CD4-positive, alpha-beta memory T cell (primary cell): ENCODE measurements around the gene PDZRN3. TPM values are rescaled to one million over a fixed set of nuclear protein-coding genes. Genes with fewer than 3 reads are reported as not detected.

Source experiments
- CTCF ChIA-PET: fragments of 350-600 bp; sonication (Branson Sonifier 250); formaldehyde crosslinking; loops from one replicate; lab custom pipeline; 2021; ENCODE audit warnings: inconsistent platforms; ENCODE audit not compliant: partially characterized antibody; lab: Charles Lee
- POLR2A ChIA-PET: fragments of 350-600 bp; sonication (Branson Sonifier 250); formaldehyde crosslinking; loops from one replicate; lab custom pipeline; 2021; ENCODE audit not compliant: partially characterized antibody; lab: Charles Lee
- DNase-seq, 5 donors: peaks; one replicate each; pipeline versions ENCODE4 v3.0.0 to v3.0.0-alpha.2; 2020 to 2022; ENCODE audit warnings: mixed read lengths in 1 of 5
- H3K27ac ChIP-seq: one replicate; pipeline ENCODE4 v1.7.0; 2013; ENCODE audit warnings: low read depth, low read length
- H3K27me3 ChIP-seq: 2 replicates; pipeline ENCODE4 v1.7.0; 2013; ENCODE audit warnings: mild to moderate bottlenecking, low read length, moderate library complexity; ENCODE audit not compliant: insufficient read depth
- H3K36me3 ChIP-seq: 2 replicates; pipeline ENCODE4 v1.7.0; 2013; ENCODE audit warnings: mild to moderate bottlenecking, low read length, moderate library complexity; ENCODE audit not compliant: insufficient read depth
- H3K4me1 ChIP-seq: 2 replicates; pipeline ENCODE4 v1.7.0; 2013; ENCODE audit warnings: mild to moderate bottlenecking, low read length, moderate library complexity; ENCODE audit not compliant: insufficient read depth
- H3K4me3 ChIP-seq, 2 donors: one replicate each; pipeline ENCODE4 v1.7.0; 2013; ENCODE audit warnings: low read length in 2 of 2, mild to moderate bottlenecking in 1 of 2
- H3K9me3 ChIP-seq, 2 donors: one replicate each; pipeline ENCODE4 v1.7.0; 2013; ENCODE audit warnings: low read length in 2 of 2, control low read depth in 1 of 2; ENCODE audit not compliant: control insufficient read depth in 1 of 2
- H3K27ac Mint-ChIP-seq, 7 donors: one replicate each; pipeline ENCODE4 v1.8.0; 2020 to 2021; ENCODE audit warnings: mixed read lengths in 7 of 7, mild to moderate bottlenecking in 6 of 7, inconsistent platforms in 3 of 7, moderate library complexity in 3 of 7
- H3K27me3 Mint-ChIP-seq, 2 donors: one replicate each; pipeline ENCODE4 v1.8.0; 2020 to 2021; ENCODE audit warnings: mixed read lengths in 2 of 2
- H3K36me3 Mint-ChIP-seq, 2 donors: one replicate each; pipeline ENCODE4 v1.8.0; 2020 to 2021; ENCODE audit warnings: mixed read lengths in 2 of 2, inconsistent platforms in 1 of 2, mild to moderate bottlenecking in 1 of 2
- H3K4me1 Mint-ChIP-seq, 4 donors: one replicate each; pipeline ENCODE4 v1.8.0; 2020 to 2021; ENCODE audit warnings: mixed read lengths in 4 of 4, mild to moderate bottlenecking in 1 of 4
- H3K4me3 Mint-ChIP-seq, 8 donors: one replicate each; pipeline ENCODE4 v1.8.0; 2020 to 2021; ENCODE audit warnings: mixed read lengths in 8 of 8, mild to moderate bottlenecking in 7 of 8, moderate library complexity in 6 of 8, inconsistent platforms in 3 of 8
- H3K9me3 Mint-ChIP-seq, 8 donors: one replicate each; pipeline ENCODE4 v1.8.0; 2020 to 2021; ENCODE audit warnings: mixed read lengths in 8 of 8, mild to moderate bottlenecking in 5 of 8, inconsistent platforms in 3 of 8, moderate library complexity in 1 of 8
- intact Hi-C: fragments of 100-400 bp; cut with micrococcal nuclease; formaldehyde crosslinking; loops from one replicate; pipeline ENCODE4 v1.15.1; 2023
- polyA plus RNA-seq, 2 donors: library from polyadenylated mRNA; unstranded; fragments of 300-500 nt; fragmentation: Illumina TruSeq; gene quantifications; one replicate each; pipeline ENCODE4 v1.2.3, GENCODE V29; 2021
- total RNA-seq, 2 experiments: library from RNA; stranded (reverse); gene quantifications; one replicate each; pipeline ENCODE4 v1.2.3, GENCODE V29; 2021

The PDZRN3 gene
- total and polyA plus RNA-seq, 4 experiments from 2014 or later, result not detected

- ChIA-PET CTCF (no interaction called here), POLR2A (no interaction called here)
- H3K4me1 ChIP-seq, result no peaks in the 10 kb centered on the region
- H3K36me3 Mint-ChIP-seq, result peaks cover 0 to 2% of the 10 kb centered on the region in 2 donors
- H3K36me3 ChIP-seq, result no peaks in the 10 kb centered on the region
- no peak overlapping the region for H3K27ac Mint-ChIP-seq
- H3K9me3 Mint-ChIP-seq, result peaks cover 0 to 4% (median 0%) of the 10 kb centered on the region in 8 donors
- no peak overlapping the region for H3K27ac ChIP-seq
- no peaks in the 10 kb centered on the region for H3K4me1 Mint-ChIP-seq
- H3K4me3 Mint-ChIP-seq, result no peak overlapping the region
- no peaks in the 10 kb centered on the region for H3K27me3 ChIP-seq
- no peak overlapping the region for H3K4me3 ChIP-seq
- intact Hi-C loops, result no loop called here
- H3K9me3 ChIP-seq, result no peaks in the 10 kb centered on the region
- DNase-seq, result no peak
- H3K27me3 Mint-ChIP-seq, result no peaks in the 10 kb centered on the region
These were observed 211.1 kb downstream of the PDZRN3 start for GRCh38 chr3:73413619-73414018.

GRCh38 chr3:73411993-73412392 lies 212.7 kb downstream of the PDZRN3 start:
- POLR2A ChIA-PET, result no interaction called here
- DNase-seq, result no peak
- Mint-ChIP-seq H3K27me3 (no peaks in the 10 kb centered on the region), H3K36me3 (peaks cover 0 to 2% of the 10 kb centered on the region in 2 donors), H3K4me1 (no peaks in the 10 kb centered on the region), H3K27ac (no peak overlapping the region), H3K9me3 (peaks cover 0 to 4% (median 0%) of the 10 kb centered on the region in 8 donors), H3K4me3 (no peak overlapping the region)
- H3K9me3 ChIP-seq, result no peaks in the 10 kb centered on the region
- H3K4me3 ChIP-seq, result no peak overlapping the region
- no peaks in the 10 kb centered on the region for H3K27me3 ChIP-seq
- H3K36me3 ChIP-seq, result no peaks in the 10 kb centered on the region
- CTCF ChIA-PET, result no interaction called here
- intact Hi-C loops, result no loop called here
- no peak overlapping the region for H3K27ac ChIP-seq
- H3K4me1 ChIP-seq, result no peaks in the 10 kb centered on the region

- no peak for DNase-seq
- intact Hi-C loops, result no loop called here
- no peak overlapping the region for H3K4me3 Mint-ChIP-seq
- no peak overlapping the region for H3K27ac Mint-ChIP-seq
- no peak overlapping the region for H3K4me3 ChIP-seq
- H3K36me3 ChIP-seq, result no peaks in the 10 kb centered on the region
- POLR2A ChIA-PET, result no interaction called here
- peaks cover 0 to 2% of the 10 kb centered on the region in 2 donors for H3K36me3 Mint-ChIP-seq
- no peaks in the 10 kb centered on the region for H3K27me3 ChIP-seq
- peaks cover 0 to 4% (median 0%) of the 10 kb centered on the region in 8 donors for H3K9me3 Mint-ChIP-seq
- CTCF ChIA-PET, result no interaction called here
- no peak overlapping the region for H3K27ac ChIP-seq
- no peaks in the 10 kb centered on the region for H3K4me1 ChIP-seq
- no peaks in the 10 kb centered on the region for H3K9me3 ChIP-seq
- no peaks in the 10 kb centered on the region for H3K27me3 Mint-ChIP-seq
- no peaks in the 10 kb centered on the region for H3K4me1 Mint-ChIP-seq
These were observed 213.2 kb downstream of the PDZRN3 start for GRCh38 chr3:73411545-73411944.

- Mint-ChIP-seq H3K36me3 (no peaks in the 10 kb centered on the region), H3K27ac (no peak overlapping the region), H3K4me3 (no peak overlapping the region), H3K9me3 (no peaks in the 10 kb centered on the region), H3K4me1 (no peaks in the 10 kb centered on the region), H3K27me3 (no peaks in the 10 kb centered on the region)
- Histone ChIP-seq H3K36me3 (no peaks in the 10 kb centered on the region), H3K27me3 (no peaks in the 10 kb centered on the region), H3K9me3 (no peaks in the 10 kb centered on the region), H3K27ac (no peak overlapping the region), H3K4me3 (no peak overlapping the region), H3K4me1 (no peaks in the 10 kb centered on the region)
- intact Hi-C loops, result no loop called here
- POLR2A ChIA-PET, result no interaction called here
- CTCF ChIA-PET, result no interaction called here
- no peak for DNase-seq
These were observed 215.5 kb downstream of the PDZRN3 start for GRCh38 chr3:73409138-73409763.

DNA sequence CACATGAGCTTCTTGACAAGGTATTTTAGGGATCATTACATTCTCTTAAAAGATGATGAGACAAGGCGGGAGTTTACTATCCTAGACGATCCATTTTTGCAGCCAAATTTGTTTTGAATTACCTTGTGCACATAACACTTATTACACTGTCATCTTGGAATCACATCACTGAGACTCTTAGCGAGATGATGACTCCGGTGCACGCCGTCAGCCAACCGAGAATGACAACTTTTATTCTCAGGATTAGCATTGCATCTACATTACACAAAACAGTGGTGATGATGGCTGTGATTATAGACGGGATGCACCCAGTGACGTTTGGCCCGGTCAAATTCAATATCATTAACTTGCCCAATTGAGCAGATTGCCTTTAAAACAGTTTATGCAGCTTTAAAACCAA lies 216.1 kb downstream of the PDZRN3 start:
- Histone ChIP-seq H3K4me3 (no peak overlapping the region), H3K27ac (no peak overlapping the region), H3K4me1 (no peaks in the 10 kb centered on the region), H3K27me3 (no peaks in the 10 kb centered on the region), H3K9me3 (no peaks in the 10 kb centered on the region), H3K36me3 (no peaks in the 10 kb centered on the region)
- H3K9me3 Mint-ChIP-seq, result no peaks in the 10 kb centered on the region
- H3K27me3 Mint-ChIP-seq, result no peaks in the 10 kb centered on the region
- POLR2A ChIA-PET, result no interaction called here
- H3K27ac Mint-ChIP-seq, result no peak overlapping the region
- H3K4me1 Mint-ChIP-seq, result no peaks in the 10 kb centered on the region
- no peak overlapping the region for H3K4me3 Mint-ChIP-seq
- CTCF ChIA-PET, result no interaction called here
- H3K36me3 Mint-ChIP-seq, result no peaks in the 10 kb centered on the region
- no peak for DNase-seq
- intact Hi-C loops, result no loop called here

GRCh38 chr3:73407577-73407976 lies 217.2 kb downstream of the PDZRN3 start:
- Histone ChIP-seq H3K36me3 (no peaks in the 10 kb centered on the region), H3K9me3 (no peaks in the 10 kb centered on the region), H3K27me3 (no peaks in the 10 kb centered on the region), H3K4me3 (no peak overlapping the region), H3K4me1 (no peaks in the 10 kb centered on the region), H3K27ac (no peak overlapping the region)
- intact Hi-C loops, result no loop called here
- no peaks in the 10 kb centered on the region for H3K9me3 Mint-ChIP-seq
- no peak overlapping the region for H3K4me3 Mint-ChIP-seq
- H3K27me3 Mint-ChIP-seq, result no peaks in the 10 kb centered on the region
- H3K4me1 Mint-ChIP-seq, result no peaks in the 10 kb centered on the region
- DNase-seq, result no peak
- POLR2A ChIA-PET, result no interaction called here
- H3K36me3 Mint-ChIP-seq, result no peaks in the 10 kb centered on the region
- no peak overlapping the region for H3K27ac Mint-ChIP-seq
- CTCF ChIA-PET, result no interaction called here

- ChIA-PET POLR2A (no interaction called here), CTCF (no interaction called here)
- Histone ChIP-seq H3K27me3 (no peaks in the 10 kb centered on the region), H3K4me3 (no peak overlapping the region), H3K27ac (no peak overlapping the region), H3K4me1 (no peaks in the 10 kb centered on the region), H3K36me3 (no peaks in the 10 kb centered on the region), H3K9me3 (no peaks in the 10 kb centered on the region)
- H3K27ac Mint-ChIP-seq, result no peak overlapping the region
- no peak overlapping the region for H3K4me3 Mint-ChIP-seq
- H3K4me1 Mint-ChIP-seq, result peaks cover 0 to 6% (median 0%) of the 10 kb centered on the region in 4 donors
- no peaks in the 10 kb centered on the region for H3K27me3 Mint-ChIP-seq
- intact Hi-C loops, result no loop called here
- H3K36me3 Mint-ChIP-seq, result no peaks in the 10 kb centered on the region
- H3K9me3 Mint-ChIP-seq, result no peaks in the 10 kb centered on the region
- DNase-seq, result no peak
These were observed 218.9 kb downstream of the PDZRN3 start for GRCh38 chr3:73405853-73406252.

DNA sequence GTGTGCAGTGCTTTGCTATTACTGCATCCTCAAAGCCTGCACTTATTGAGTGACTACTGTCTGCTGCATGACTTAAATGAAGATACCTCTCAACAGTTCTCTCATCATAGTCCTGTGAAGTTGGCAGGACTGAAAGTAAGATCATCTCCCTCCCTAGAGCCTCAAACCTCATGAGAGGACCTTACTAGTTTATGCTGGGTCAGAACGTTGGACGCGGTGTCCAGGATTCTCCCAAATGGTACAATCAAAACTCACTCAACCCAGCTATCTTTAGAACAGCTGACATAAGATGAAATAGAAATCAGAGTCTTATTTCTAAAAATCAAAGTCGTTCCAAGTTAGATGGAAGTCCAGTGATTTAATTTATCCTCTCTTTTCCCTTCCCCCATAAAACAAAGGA lies 219.7 kb downstream of the PDZRN3 start:
- Mint-ChIP-seq H3K4me1 (peaks cover 0 to 6% (median 0%) of the 10 kb centered on the region in 4 donors), H3K36me3 (no peaks in the 10 kb centered on the region)

More for the DNA sequence above, 219.7 kb downstream of the PDZRN3 start:
- DNase-seq, result no peak
- no peak overlapping the region for H3K4me3 Mint-ChIP-seq
- Histone ChIP-seq H3K36me3 (no peaks in the 10 kb centered on the region), H3K4me3 (no peak overlapping the region), H3K27ac (no peak overlapping the region), H3K4me1 (no peaks in the 10 kb centered on the region), H3K9me3 (no peaks in the 10 kb centered on the region), H3K27me3 (no peaks in the 10 kb centered on the region)
- no peaks in the 10 kb centered on the region for H3K9me3 Mint-ChIP-seq
- H3K27ac Mint-ChIP-seq, result no peak overlapping the region
- CTCF ChIA-PET, result no interaction called here
- intact Hi-C loops, result no loop called here
- no peaks in the 10 kb centered on the region for H3K27me3 Mint-ChIP-seq
- POLR2A ChIA-PET, result no interaction called here
